KMS-11 (cell line): ENCODE data around the gene TRPM2.

Experiments used
- H2AFZ ChIP-seq: fragments of 200-600 bp; sonication (generic); 2 replicates; pipeline ENCODE4 v1.6.1; 2016; ENCODE audit warnings: antibody characterized with exemption, mixed run types, low read depth
- H3K27ac ChIP-seq: fragments of 200-600 bp; sonication (generic); 2 replicates; pipeline ENCODE4 v1.6.1; 2016; ENCODE audit warnings: mild to moderate bottlenecking, mixed run types
- H3K27me3 ChIP-seq: fragments of 200-600 bp; sonication (generic); 2 replicates; pipeline ENCODE4 v1.6.1; 2017; ENCODE audit warnings: mild to moderate bottlenecking, low read depth, mixed run types, moderate library complexity; ENCODE audit not compliant: insufficient read depth
- H3K36me3 ChIP-seq: fragments of 200-600 bp; sonication (generic); 2 replicates; pipeline ENCODE4 v1.6.1; 2017; ENCODE audit warnings: mild to moderate bottlenecking, mixed run types; ENCODE audit not compliant: insufficient read depth
- H3K4me1 ChIP-seq: fragments of 200-600 bp; sonication (generic); 2 replicates; pipeline ENCODE4 v1.6.1; 2016; ENCODE audit warnings: mild to moderate bottlenecking, low read depth, mixed run types; ENCODE audit not compliant: poor library complexity, severe bottlenecking
- H3K4me2 ChIP-seq: fragments of 200-600 bp; sonication (generic); 2 replicates; pipeline ENCODE4 v1.7.0; 2016; ENCODE audit warnings: mild to moderate bottlenecking, mixed run types
- H3K4me3 ChIP-seq: fragments of 200-600 bp; sonication (generic); IDR thresholded peaks from 2 replicates; pipeline ENCODE4 v1.6.1; 2017; ENCODE audit warnings: low read depth, low read length, mixed read lengths; ENCODE audit not compliant: insufficient read depth
- H3K79me2 ChIP-seq: fragments of 200-600 bp; sonication (generic); 2 replicates; pipeline ENCODE4 v1.6.1; 2016; ENCODE audit warnings: low read depth, mixed run types; ENCODE audit not compliant: insufficient read depth
- H3K9ac ChIP-seq: fragments of 200-600 bp; sonication (generic); 2 replicates; pipeline ENCODE4 v1.6.1; 2016; ENCODE audit warnings: mild to moderate bottlenecking, mixed run types
- H4K20me1 ChIP-seq: fragments of 200-600 bp; sonication (generic); 2 replicates; pipeline ENCODE4 v1.6.1; 2016; ENCODE audit warnings: mild to moderate bottlenecking, mixed run types; ENCODE audit not compliant: insufficient read depth
- CTCF ChIP-seq: fragments of 200-600 bp; sonication (generic); conservative IDR thresholded peaks from 2 replicates; pipeline ENCODE4 v1.6.1; 2017; ENCODE audit warnings: low read depth, mild to moderate bottlenecking, antibody characterized with exemption, low read length, moderate library complexity, mixed read lengths

Gene TRPM2

GRCh38 chr21:44433791-44434567 is 80.6 kb downstream of the TRPM2 start:
- TF ChIP-seq CTCF = no peak

GRCh38 chr21:44434568-44434925 is 81.1 kb downstream of the TRPM2 start:
- no peak overlapping the region for H3K27ac ChIP-seq
- no peaks in the 10 kb centered on the region for H3K36me3 ChIP-seq
- no peak overlapping the region for H3K4me3 ChIP-seq
- no peaks in the 10 kb centered on the region for H3K4me1 ChIP-seq
- H3K27me3 ChIP-seq = peaks cover 38% of the 10 kb centered on the region
- no peaks in the 10 kb centered on the region for H4K20me1 ChIP-seq
- TF ChIP-seq CTCF = no peak
- no peak overlapping the region for H3K9ac ChIP-seq
- H2AFZ ChIP-seq = no peak overlapping the region
- H3K79me2 ChIP-seq = no peaks in the 10 kb centered on the region
- no peak overlapping the region for H3K4me2 ChIP-seq

More at GRCh38 chr21:44433791-44434567, 80.6 kb downstream of the TRPM2 start:
- H3K79me2 ChIP-seq = no peaks in the 10 kb centered on the region
- peaks cover 33% of the 10 kb centered on the region for H3K27me3 ChIP-seq
- no peak overlapping the region for H2AFZ ChIP-seq
- H3K4me1 ChIP-seq = no peaks in the 10 kb centered on the region
- no peak overlapping the region for H3K9ac ChIP-seq
- no peak overlapping the region for H3K4me2 ChIP-seq
- no peak overlapping the region for H3K4me3 ChIP-seq
- H3K36me3 ChIP-seq = no peaks in the 10 kb centered on the region
- no peaks in the 10 kb centered on the region for H4K20me1 ChIP-seq
- no peak overlapping the region for H3K27ac ChIP-seq

- H3K9ac ChIP-seq = no peak overlapping the region
- no peaks in the 10 kb centered on the region for H3K79me2 ChIP-seq
- H2AFZ ChIP-seq = no peak overlapping the region
- no peaks in the 10 kb centered on the region for H3K4me1 ChIP-seq
- H3K4me3 ChIP-seq = no peak overlapping the region
- TF ChIP-seq CTCF = no peak
- no peaks in the 10 kb centered on the region for H4K20me1 ChIP-seq
- H3K27ac ChIP-seq = no peak overlapping the region
- H3K36me3 ChIP-seq = no peaks in the 10 kb centered on the region
- H3K4me2 ChIP-seq = no peak overlapping the region
- H3K27me3 ChIP-seq = peaks cover 41% of the 10 kb centered on the region
Measured at GRCh38 chr21:44434936-44435635, 81.7 kb downstream of the TRPM2 start.

DNA sequence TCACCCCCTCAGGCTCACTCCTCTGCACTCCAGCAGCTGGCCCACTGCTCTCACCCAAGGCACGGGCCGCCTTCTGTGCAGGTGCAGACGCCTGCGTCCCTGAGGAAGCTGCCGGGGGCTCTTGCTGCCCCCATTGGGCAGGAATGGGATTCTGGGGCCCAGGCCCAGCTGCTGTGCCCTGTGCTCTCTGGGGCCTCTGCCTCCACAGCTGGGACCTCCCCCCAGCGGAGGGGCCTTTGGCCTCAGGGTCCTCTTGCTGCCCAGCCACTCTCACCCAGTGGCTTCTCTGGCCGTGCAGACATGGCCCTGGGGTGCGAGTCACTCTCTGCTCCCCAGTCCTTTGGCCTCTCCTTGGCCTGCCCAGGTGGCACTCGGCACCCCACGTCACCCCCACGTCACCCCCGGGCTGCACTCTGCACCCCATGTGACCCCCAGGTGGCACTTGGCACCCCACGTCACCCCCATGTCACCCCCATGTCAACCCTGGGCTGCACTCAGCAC is 82.7 kb downstream of the TRPM2 start:
- no peaks in the 10 kb centered on the region for H4K20me1 ChIP-seq
- no peaks in the 10 kb centered on the region for H3K4me1 ChIP-seq
- no peak overlapping the region for H3K4me2 ChIP-seq
- no peak overlapping the region for H3K9ac ChIP-seq
- no peak for TF ChIP-seq CTCF
- no peaks in the 10 kb centered on the region for H3K79me2 ChIP-seq
- no peak overlapping the region for H3K4me3 ChIP-seq
- no peak overlapping the region for H3K27ac ChIP-seq
- H3K27me3 ChIP-seq = peaks cover 48% of the 10 kb centered on the region
- H3K36me3 ChIP-seq = no peaks in the 10 kb centered on the region
- no peak overlapping the region for H2AFZ ChIP-seq
